Fibroblast of villous mesenchyme (primary cell): Measurements from ENCODE around the gene SERINC4. TPM values are rescaled to one million over a fixed set of nuclear protein-coding genes. Genes with fewer than 3 reads are reported as not detected.

Experiments
- small RNA-seq: library from RNA; depleted of rRNA; stranded (forward); fragments of <200 nt; gene quantifications from one replicate; pipeline ENCODE3, GENCODE V24; 2012
- total RNA-seq: library from RNA; depleted of rRNA; stranded (reverse); fragments of >200 nt; gene quantifications from 2 replicates; pipeline ENCODE4 v1.2.3, GENCODE V29; 2012

Gene SERINC4
- total RNA-seq, 1 donor: under 0.01 TPM

Small RNA genes lying within 50 kb of the gene (small RNA-seq; reads per million reads assigned to genes)
- gene MIR1282: not detected

Other genes starting within 250 kb of the SERINC4 start
- gene PPIP5K1, start 210.0 kb downstream of the SERINC4 start, total RNA-seq: 27.1 and 28.5 TPM in 2 replicates
- not detected in 2 replicates for gene CKMT1B, start 206.2 kb downstream of the SERINC4 start, total RNA-seq
- not detected in 2 replicates for gene STRC, start 181.4 kb downstream of the SERINC4 start, total RNA-seq
- 0.32 and 0.86 TPM in 2 replicates for gene CATSPER2, start 151.4 kb downstream of the SERINC4 start, total RNA-seq
- gene CKMT1A, start 106.4 kb downstream of the SERINC4 start, total RNA-seq: not detected in 2 replicates
- 120 and 185 TPM in 2 replicates for gene PDIA3, start 53.8 kb downstream of the SERINC4 start, total RNA-seq
- gene ELL3, start 23.3 kb downstream of the SERINC4 start, total RNA-seq: 1.6 and 4.3 TPM in 2 replicates
- 255 and 321 TPM in 2 replicates for gene SERF2, start 7.9 kb downstream of the SERINC4 start, total RNA-seq
- 6.4 and 6.9 TPM in 2 replicates for gene HYPK, start 379 bp upstream of the SERINC4 start, total RNA-seq
- 15.8 and 23.7 TPM in 2 replicates for gene MFAP1, start 24.5 kb upstream of the SERINC4 start, total RNA-seq
- gene WDR76, start 26.8 kb upstream of the SERINC4 start, total RNA-seq: 15.1 and 17.7 TPM in 2 replicates